H1 (cell line): ENCODE data around the gene HOXD11. TPM values are rescaled to one million over a fixed set of nuclear protein-coding genes. Genes with fewer than 3 reads are reported as not detected.

Experiments used
- CTBP2 ChIP-seq: IDR thresholded peaks from 2 replicates; pipeline ENCODE4 v1.7.0; 2011; ENCODE audit warnings: borderline replicate concordance, mild to moderate bottlenecking, moderate library complexity, mixed read lengths, low read length; ENCODE audit not compliant: insufficient read depth, insufficient read length
- CTCF ChIP-seq, 3 experiments: IDR thresholded peaks; 1 replicate in 2 of 3; 2 replicates in 1 of 3; pipeline versions ENCODE4 v1.5.1 to v1.6.1; 2011; ENCODE audit warnings: low read length in 3 of 3, mild to moderate bottlenecking in 3 of 3, inconsistent platforms in 2 of 3, low read depth in 1 of 3, moderate library complexity in 1 of 3; ENCODE audit not compliant: insufficient read depth in 1 of 3; ENCODE audit errors: control extremely low read depth in 1 of 3
- FOSL1 ChIP-seq: IDR thresholded peaks from 2 replicates; pipeline ENCODE4 v1.6.1; 2011; ENCODE audit warnings: mild to moderate bottlenecking, low read depth, low read length, moderate library complexity; ENCODE audit not compliant: insufficient read depth
- MAX ChIP-seq: IDR thresholded peaks from 2 replicates; pipeline ENCODE4 v1.6.1; 2012; ENCODE audit warnings: inconsistent platforms
- PHF8 ChIP-seq: fragments of 200-600 bp; sonication (generic); conservative IDR thresholded peaks from 2 replicates; pipeline ENCODE4 v1.7.1; 2012; ENCODE audit warnings: low read depth, mild to moderate bottlenecking, inconsistent platforms, low read length, moderate library complexity
- TAF1 ChIP-seq: IDR thresholded peaks from 2 replicates; pipeline ENCODE4 v1.6.1; 2011; ENCODE audit warnings: mild to moderate bottlenecking, low read depth, low read length
- TCF12 ChIP-seq: IDR thresholded peaks from 2 replicates; pipeline ENCODE4 v1.6.1; 2011; ENCODE audit warnings: low read depth, mild to moderate bottlenecking, low read length
- USF2 ChIP-seq: IDR thresholded peaks from 2 replicates; pipeline ENCODE4 v1.6.1; 2011; ENCODE audit warnings: low read length, improper control_type of control experiment
- polyA plus RNA-seq, 7 experiments: library from polyadenylated mRNA; depleted of rRNA in 3 of 7; stranded (reverse) in 5 of 7; unstranded in 2 of 7; fragments of >200 nt in 5 of 7; fragments of 200-250 nt in 2 of 7; gene quantifications; 1 replicate in 5 of 7; 2 replicates in 1 of 7; 4 replicates in 1 of 7; pipeline versions ENCODE4 v1.2.1 to v1.2.3, GENCODE V29; 2011 to 2013; ENCODE audit warnings: missing spikeins in 2 of 7, mixed read lengths in 2 of 7
- total RNA-seq: library from RNA; stranded (reverse); fragmentation: NEBNext Ultra II Directional; extraction: Animal tissue kit (Norgen Biotek cat#: 25700); gene quantifications from 2 replicates; pipeline ENCODE4 v1.2.1, GENCODE V29; 2021

HOXD11 gene
- total and polyA plus RNA-seq, 2 of the 8 experiments (the other 6 are each of a cell fraction or from before 2014, with no cell fraction given), result not detected

- TF ChIP-seq CTCF (IDR thresholded peaks at IDR 0.05; ENCODE audit: control extremely low read depth in 1 of 3, insufficient read depth in 1 of 3, low read depth in 1 of 3, low read length in 3 of 3), result no peak
- peak; percentile 65 for TF ChIP-seq USF2
- TF ChIP-seq TAF1, result no peak
- TF ChIP-seq TCF12, result no peak
- no peak for TF ChIP-seq CTBP2
- no peak for TF ChIP-seq PHF8
- TF ChIP-seq MAX, result peak; percentile 60
- TF ChIP-seq FOSL1, result no peak
- TF ChIP-seq, all 59 proteins: peak for 7
Observed at GRCh38 chr2:176122683-176123410, 15.8 kb downstream of the HOXD11 start, which contains the start of gene HOXD9 (continued).
